H9 (cell line): Measurements from ENCODE around the gene ITGB2. TPM values are rescaled to one million over a fixed set of nuclear protein-coding genes. Genes with fewer than 3 reads are reported as not detected.

Experiments
- DNase-seq: peaks from one replicate; pipeline ENCODE4 v3.0.0-alpha.2; 2017
- H2AFZ ChIP-seq: one replicate; pipeline ENCODE4 v1.6.1; 2013; ENCODE audit warnings: mild to moderate bottlenecking, low read length, control low read depth, moderate library complexity
- H2AK5ac ChIP-seq: 2 replicates; pipeline ENCODE4 v1.6.1; 2013; ENCODE audit warnings: low read length, control low read depth, mixed read lengths; ENCODE audit not compliant: insufficient read length
- H2BK120ac ChIP-seq: one replicate; pipeline ENCODE4 v1.6.1; 2013; ENCODE audit warnings: low read depth, mild to moderate bottlenecking, low read length, control low read depth, inconsistent platforms; ENCODE audit not compliant: poor library complexity, severe bottlenecking
- H2BK12ac ChIP-seq: 2 replicates; pipeline ENCODE4 v1.6.1; 2013; ENCODE audit warnings: low read length, control low read depth, mixed read lengths, low read depth; ENCODE audit not compliant: insufficient read length
- H2BK15ac ChIP-seq: 2 replicates; pipeline ENCODE4 v1.6.1; 2013; ENCODE audit warnings: low read depth, low read length, control low read depth
- H2BK20ac ChIP-seq: one replicate; pipeline ENCODE4 v1.6.1; 2013; ENCODE audit warnings: low read depth, mild to moderate bottlenecking, low read length, control low read depth, inconsistent platforms; ENCODE audit not compliant: poor library complexity, severe bottlenecking
- H2BK5ac ChIP-seq: 2 replicates; pipeline ENCODE4 v1.6.1; 2013; ENCODE audit warnings: low read length, control low read depth, mixed read lengths; ENCODE audit not compliant: insufficient read length
- H3K14ac ChIP-seq: 2 replicates; pipeline ENCODE4 v1.6.1; 2013; ENCODE audit warnings: low read length, control low read depth; ENCODE audit not compliant: insufficient read depth
- H3K18ac ChIP-seq: 2 replicates; pipeline ENCODE4 v1.6.1; 2013; ENCODE audit warnings: low read depth, mild to moderate bottlenecking, mixed read lengths, low read length, control low read depth; ENCODE audit not compliant: insufficient read length
- H3K23ac ChIP-seq: 2 replicates; pipeline ENCODE4 v1.6.1; 2013; ENCODE audit warnings: low read length, control low read depth, mixed read lengths, low read depth; ENCODE audit not compliant: insufficient read length
- H3K23me2 ChIP-seq: 2 replicates; pipeline ENCODE4 v1.6.1; 2013; ENCODE audit warnings: low read depth, mild to moderate bottlenecking, mixed read lengths, low read length, control low read depth; ENCODE audit not compliant: insufficient read length, poor library complexity, severe bottlenecking
- H3K27ac ChIP-seq: 2 replicates; pipeline ENCODE4 v1.5.1; 2013; ENCODE audit warnings: low read length, control low read depth, mixed read lengths, low read depth; ENCODE audit not compliant: insufficient read length
- H3K27me3 ChIP-seq: 2 replicates; pipeline ENCODE4 v1.6.1; 2013; ENCODE audit warnings: low read length, control low read depth, inconsistent platforms; ENCODE audit not compliant: insufficient read depth
- H3K4ac ChIP-seq: 2 replicates; pipeline ENCODE4 v1.6.1; 2013; ENCODE audit warnings: low read depth, mild to moderate bottlenecking, control low read depth, inconsistent platforms, low read length, moderate library complexity
- H3K4me1 ChIP-seq: 2 replicates; pipeline ENCODE4 v1.6.1; 2013; ENCODE audit warnings: low read length, control low read depth, inconsistent platforms; ENCODE audit not compliant: insufficient read depth
- H3K4me2 ChIP-seq: 2 replicates; pipeline ENCODE4 v1.6.1; 2013; ENCODE audit warnings: low read length, control low read depth, mixed read lengths; ENCODE audit not compliant: insufficient read length, insufficient read depth
- H3K56ac ChIP-seq: 2 replicates; pipeline ENCODE4 v1.6.1; 2013; ENCODE audit warnings: low read depth, mild to moderate bottlenecking, mixed read lengths, low read length, control low read depth; ENCODE audit not compliant: insufficient read length
- H3K79me1 ChIP-seq: 2 replicates; pipeline ENCODE4 v1.6.1; 2013; ENCODE audit warnings: low read depth, mild to moderate bottlenecking, moderate library complexity, low read length, control low read depth, inconsistent platforms; ENCODE audit not compliant: insufficient read depth, poor library complexity, severe bottlenecking
- H3K79me2 ChIP-seq: 2 replicates; pipeline ENCODE4 v1.6.1; 2013; ENCODE audit warnings: low read length, control low read depth, inconsistent platforms; ENCODE audit not compliant: insufficient read depth
- H3K9ac ChIP-seq: 2 replicates; pipeline ENCODE4 v1.6.1; 2013; ENCODE audit warnings: low read length, control low read depth, mixed read lengths; ENCODE audit not compliant: insufficient read length; ENCODE audit errors: extremely low read depth
- H3K9me3 ChIP-seq: one replicate; pipeline ENCODE4 v1.6.1; 2013; ENCODE audit warnings: low read depth, low read length, inconsistent platforms; ENCODE audit not compliant: control insufficient read depth
- H3T11ph ChIP-seq: one replicate; pipeline ENCODE4 v1.6.1; 2013; ENCODE audit warnings: mild to moderate bottlenecking, low read length, control low read depth, inconsistent platforms
- H4K20me1 ChIP-seq: one replicate; pipeline ENCODE4 v1.6.1; 2013; ENCODE audit not compliant: control insufficient read depth, insufficient read length, insufficient read depth
- H4K5ac ChIP-seq: 2 replicates; pipeline ENCODE4 v1.6.1; 2013; ENCODE audit warnings: low read depth, mild to moderate bottlenecking, mixed read lengths, low read length, control low read depth; ENCODE audit not compliant: insufficient read length
- H4K8ac ChIP-seq: replicated peaks from 2 replicates; pipeline ENCODE4 v1.6.1; 2013; ENCODE audit warnings: low read length, control low read depth, mixed read lengths, low read depth; ENCODE audit not compliant: insufficient read length
- H4K91ac ChIP-seq: 2 replicates; pipeline ENCODE4 v1.6.1; 2013; ENCODE audit warnings: low read depth, mild to moderate bottlenecking, moderate library complexity, mixed read lengths, low read length, control low read depth; ENCODE audit not compliant: insufficient read length
- H3K27ac Mint-ChIP-seq, 3 experiments: 2 replicates in 2 of 3; 3 replicates in 1 of 3; pipeline ENCODE4 v1.8.0; 2020 to 2021; ENCODE audit warnings: mixed read lengths in 3 of 3, mild to moderate bottlenecking in 1 of 3, moderate library complexity in 1 of 3
- H3K27me3 Mint-ChIP-seq: 2 replicates; pipeline ENCODE4 v1.8.0; 2021; ENCODE audit warnings: low read depth, mild to moderate bottlenecking, moderate library complexity, mixed read lengths
- H3K36me3 Mint-ChIP-seq, 3 experiments: 2 replicates in 2 of 3; 3 replicates in 1 of 3; pipeline ENCODE4 v1.8.0; 2020 to 2021; ENCODE audit warnings: low read depth in 3 of 3, mixed read lengths in 3 of 3; ENCODE audit not compliant: insufficient read depth in 1 of 3
- H3K4me1 Mint-ChIP-seq, 2 experiments: 2 replicates each; pipeline ENCODE4 v1.8.0; 2020; ENCODE audit warnings: mixed read lengths in 2 of 2
- H3K4me3 Mint-ChIP-seq, 2 experiments: 2 replicates in 1 of 2; 3 replicates in 1 of 2; pipeline ENCODE4 v1.8.0; 2020 to 2021; ENCODE audit warnings: mild to moderate bottlenecking in 2 of 2, mixed read lengths in 2 of 2, moderate library complexity in 1 of 2
- H3K9me3 Mint-ChIP-seq, 2 experiments: 2 replicates in 1 of 2; 3 replicates in 1 of 2; pipeline ENCODE4 v1.8.0; 2020; ENCODE audit warnings: mild to moderate bottlenecking in 2 of 2, mixed read lengths in 2 of 2, moderate library complexity in 1 of 2
- WGBS: extraction: QIAGEN DNeasy Blood & Tissue Kit; methylation state at CpG from one replicate; pipeline ENCODE4 v1.1.7; 2013; ENCODE audit warnings: missing lambda C conversion rate, low lambda C conversion rate, mixed read lengths; ENCODE audit not compliant: insufficient read length; ENCODE audit errors: extremely low coverage; 5-methylcytosine and 5-hydroxymethylcytosine counted together
- total RNA-seq: library from RNA; stranded (reverse); gene quantifications from 2 replicates; pipeline ENCODE4 v1.2.1, GENCODE V29; 2021
- TF ChIP-seq, protein P1 (sequence below): fragments of 200-600 bp; sonication (generic); conservative IDR thresholded peaks from 3 replicates; pipeline ENCODE4 v1.8.0; 2021; ENCODE audit warnings: antibody characterized with exemption, mild to moderate bottlenecking

The ITGB2 gene
- total RNA-seq, 1 experiment from 2014 or later, result 1.1 TPM

DNA sequence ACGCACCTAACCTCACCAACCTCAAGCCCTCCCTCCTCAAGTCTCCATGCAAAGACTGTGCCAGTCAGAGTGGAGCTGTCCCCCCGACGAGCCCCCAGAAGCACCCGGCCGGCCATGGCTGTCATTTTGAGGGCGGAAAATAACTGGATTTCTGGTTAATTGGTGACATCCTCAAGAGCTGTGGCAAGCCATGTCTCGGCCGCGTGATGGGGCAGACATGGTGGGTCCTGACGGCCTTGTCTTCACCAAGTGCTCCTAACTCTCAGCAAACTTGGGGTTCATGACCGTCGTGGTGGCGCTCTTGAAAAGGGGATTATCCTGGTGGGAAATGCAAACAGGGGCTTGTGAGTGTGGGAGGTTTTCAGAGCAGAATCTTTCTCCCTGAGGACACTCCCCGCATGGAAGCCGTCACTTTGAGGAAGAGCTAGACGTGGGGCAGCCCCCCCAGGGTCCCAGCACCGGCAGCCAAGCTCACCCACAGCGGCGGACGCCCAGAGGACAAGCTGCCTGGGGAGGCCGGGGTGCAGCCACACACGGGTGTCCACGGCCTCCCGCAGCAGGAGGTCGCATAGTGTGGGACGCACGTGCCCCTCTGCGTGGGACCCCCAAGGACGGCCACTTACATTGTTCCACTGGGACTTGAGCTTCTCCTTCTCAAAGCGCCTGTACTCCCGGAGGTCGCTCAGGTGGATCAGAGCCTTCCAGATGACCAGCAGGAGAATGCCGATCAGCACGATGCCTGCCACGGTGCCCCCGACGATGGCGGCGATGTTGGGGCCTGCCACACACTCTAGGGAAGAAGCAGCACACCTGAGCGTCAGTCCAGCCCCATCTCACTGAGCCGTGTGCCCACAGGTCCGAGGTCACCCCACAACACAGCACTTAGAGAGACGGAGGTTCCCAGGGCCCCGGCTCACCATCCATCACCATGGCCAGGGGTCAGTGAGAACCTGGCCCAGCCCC lies 34.3 kb downstream of the ITGB2 start:
- H4K8ac ChIP-seq, result no peak overlapping the region
- no peak overlapping the region; a peak in 1 of 7 replicates for H3K27ac Mint-ChIP-seq
- no peak overlapping the region for H3K4ac ChIP-seq
- no peak overlapping the region for H3K4me3 Mint-ChIP-seq
- no peak overlapping the region for H2BK120ac ChIP-seq
- H2AFZ ChIP-seq, result no peak overlapping the region
- peaks cover 4% of the 10 kb centered on the region for H3K27me3 Mint-ChIP-seq
- no peak overlapping the region for H3K27ac ChIP-seq
- H3K79me2 ChIP-seq, result no peaks in the 10 kb centered on the region
- H3K27me3 ChIP-seq, result no peaks in the 10 kb centered on the region
- TF ChIP-seq, protein P1, sequence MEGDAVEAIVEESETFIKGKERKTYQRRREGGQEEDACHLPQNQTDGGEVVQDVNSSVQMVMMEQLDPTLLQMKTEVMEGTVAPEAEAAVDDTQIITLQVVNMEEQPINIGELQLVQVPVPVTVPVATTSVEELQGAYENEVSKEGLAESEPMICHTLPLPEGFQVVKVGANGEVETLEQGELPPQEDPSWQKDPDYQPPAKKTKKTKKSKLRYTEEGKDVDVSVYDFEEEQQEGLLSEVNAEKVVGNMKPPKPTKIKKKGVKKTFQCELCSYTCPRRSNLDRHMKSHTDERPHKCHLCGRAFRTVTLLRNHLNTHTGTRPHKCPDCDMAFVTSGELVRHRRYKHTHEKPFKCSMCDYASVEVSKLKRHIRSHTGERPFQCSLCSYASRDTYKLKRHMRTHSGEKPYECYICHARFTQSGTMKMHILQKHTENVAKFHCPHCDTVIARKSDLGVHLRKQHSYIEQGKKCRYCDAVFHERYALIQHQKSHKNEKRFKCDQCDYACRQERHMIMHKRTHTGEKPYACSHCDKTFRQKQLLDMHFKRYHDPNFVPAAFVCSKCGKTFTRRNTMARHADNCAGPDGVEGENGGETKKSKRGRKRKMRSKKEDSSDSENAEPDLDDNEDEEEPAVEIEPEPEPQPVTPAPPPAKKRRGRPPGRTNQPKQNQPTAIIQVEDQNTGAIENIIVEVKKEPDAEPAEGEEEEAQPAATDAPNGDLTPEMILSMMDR, result no peak
- no peaks in the 10 kb centered on the region for H3K23me2 ChIP-seq
- no peaks in the 10 kb centered on the region for H3K4me1 ChIP-seq
- no peak overlapping the region for H2BK12ac ChIP-seq
- no peaks in the 10 kb centered on the region for H3K79me1 ChIP-seq
- no peak overlapping the region for H2BK20ac ChIP-seq
- H2BK5ac ChIP-seq, result no peak overlapping the region
- no peak overlapping the region for H4K5ac ChIP-seq
- no peaks in the 10 kb centered on the region for H3K9me3 ChIP-seq
- no peak overlapping the region for H3K56ac ChIP-seq
- no peaks in the 10 kb centered on the region for H4K20me1 ChIP-seq
- no peak overlapping the region for H3T11ph ChIP-seq
- no peak overlapping the region for H3K14ac ChIP-seq
- H3K4me1 Mint-ChIP-seq, result no peaks in the 10 kb centered on the region
- no peak overlapping the region for H2AK5ac ChIP-seq
- no CpG with 5 or more reads among the region's 44 CpGs for WGBS
- H2BK15ac ChIP-seq, result no peak overlapping the region
- DNase-seq, result no peak
- no peak overlapping the region for H3K18ac ChIP-seq
- no peak overlapping the region for H3K23ac ChIP-seq
- H3K36me3 Mint-ChIP-seq, result no peaks in the 10 kb centered on the region
- no peaks in the 10 kb centered on the region; a peak in 1 of 5 replicates for H3K9me3 Mint-ChIP-seq
- no peak overlapping the region for H4K91ac ChIP-seq
- H3K4me2 ChIP-seq, result no peak overlapping the region
- no peak overlapping the region for H3K9ac ChIP-seq
